MM.1S (cell line): ENCODE results near the gene GPR52.

Experiments used
- DNase-seq: peaks from one replicate; pipeline ENCODE4 v3.0.0-alpha.2; 2015
- H2AFZ ChIP-seq: fragments of 300-600 bp; sonication (generic); 2 replicates; pipeline ENCODE4 v1.6.0; 2016; ENCODE audit warnings: antibody characterized with exemption, low read length
- H3F3A ChIP-seq: fragments of 300-600 bp; sonication (generic); 2 replicates; pipeline ENCODE4 v1.6.1; 2016; ENCODE audit warnings: mild to moderate bottlenecking, antibody characterized with exemption, low read length, moderate library complexity, mixed read lengths; ENCODE audit not compliant: insufficient read depth
- H3K27ac ChIP-seq: fragments of 300-600 bp; sonication (generic); 2 replicates; pipeline ENCODE4 v1.5.1; 2016; ENCODE audit warnings: mild to moderate bottlenecking, low read length
- H3K27me3 ChIP-seq: fragments of 300-600 bp; sonication (generic); replicated peaks from 2 replicates; pipeline ENCODE4 v1.6.0; 2016; ENCODE audit warnings: low read length; ENCODE audit not compliant: insufficient read depth
- H3K36me3 ChIP-seq: fragments of 300-600 bp; sonication (generic); replicated peaks from 2 replicates; pipeline ENCODE4 v1.6.1; 2016; ENCODE audit warnings: mild to moderate bottlenecking, low read length, mixed read lengths; ENCODE audit not compliant: insufficient read depth
- H3K4me1 ChIP-seq: fragments of 300-600 bp; sonication (generic); 2 replicates; pipeline ENCODE4 v1.6.1; 2016; ENCODE audit warnings: low read length, mixed read lengths
- H3K4me2 ChIP-seq: fragments of 300-600 bp; sonication (generic); 2 replicates; pipeline ENCODE4 v1.6.0; 2016; ENCODE audit warnings: low read depth, low read length
- H3K4me3 ChIP-seq: fragments of 300-600 bp; sonication (generic); 2 replicates; pipeline ENCODE4 v1.5.1; 2016; ENCODE audit warnings: low read length, mixed read lengths
- H3K79me2 ChIP-seq: fragments of 300-600 bp; sonication (generic); 2 replicates; pipeline ENCODE4 v1.6.1; 2016; ENCODE audit warnings: mixed run types, low read length, mixed read lengths
- H3K9ac ChIP-seq: fragments of 300-600 bp; sonication (generic); 2 replicates; pipeline ENCODE4 v1.6.1; 2016; ENCODE audit warnings: low read length, mixed read lengths
- H3K9me2 ChIP-seq: fragments of 300-600 bp; sonication (generic); replicated peaks from 2 replicates; pipeline ENCODE4 v1.6.1; 2016; ENCODE audit warnings: mild to moderate bottlenecking, low read length, mixed read lengths; ENCODE audit not compliant: insufficient read depth
- H3K9me3 ChIP-seq: fragments of 300-600 bp; sonication (generic); replicated peaks from 2 replicates; pipeline ENCODE4 v1.6.1; 2016; ENCODE audit warnings: mild to moderate bottlenecking, low read length, mixed read lengths; ENCODE audit not compliant: insufficient read depth
- H4K20me1 ChIP-seq: fragments of 300-600 bp; sonication (generic); 2 replicates; pipeline ENCODE4 v1.6.1; 2016; ENCODE audit warnings: mild to moderate bottlenecking, low read length, moderate library complexity, mixed read lengths; ENCODE audit not compliant: insufficient read depth
- EZH2 ChIP-seq: fragments of 300-600 bp; sonication (generic); optimal IDR thresholded peaks from 2 replicates; pipeline ENCODE3; 2017; ENCODE audit warnings: low read depth, mild to moderate bottlenecking, antibody characterized with exemption, low read length, mixed read lengths
- EZH2phosphoT487 ChIP-seq: fragments of 300-600 bp; sonication (generic); IDR thresholded peaks from 2 replicates; pipeline ENCODE4 v1.6.1; 2018; ENCODE audit warnings: antibody characterized with exemption, low read length
- TF ChIP-seq, protein P1 (sequence below): fragments of 300-600 bp; sonication (generic); IDR thresholded peaks from 2 replicates; pipeline ENCODE4 v1.5.1; 2016; ENCODE audit warnings: antibody characterized with exemption, low read length, mixed read lengths

GPR52 gene, protein sequence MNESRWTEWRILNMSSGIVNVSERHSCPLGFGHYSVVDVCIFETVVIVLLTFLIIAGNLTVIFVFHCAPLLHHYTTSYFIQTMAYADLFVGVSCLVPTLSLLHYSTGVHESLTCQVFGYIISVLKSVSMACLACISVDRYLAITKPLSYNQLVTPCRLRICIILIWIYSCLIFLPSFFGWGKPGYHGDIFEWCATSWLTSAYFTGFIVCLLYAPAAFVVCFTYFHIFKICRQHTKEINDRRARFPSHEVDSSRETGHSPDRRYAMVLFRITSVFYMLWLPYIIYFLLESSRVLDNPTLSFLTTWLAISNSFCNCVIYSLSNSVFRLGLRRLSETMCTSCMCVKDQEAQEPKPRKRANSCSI

DNA sequence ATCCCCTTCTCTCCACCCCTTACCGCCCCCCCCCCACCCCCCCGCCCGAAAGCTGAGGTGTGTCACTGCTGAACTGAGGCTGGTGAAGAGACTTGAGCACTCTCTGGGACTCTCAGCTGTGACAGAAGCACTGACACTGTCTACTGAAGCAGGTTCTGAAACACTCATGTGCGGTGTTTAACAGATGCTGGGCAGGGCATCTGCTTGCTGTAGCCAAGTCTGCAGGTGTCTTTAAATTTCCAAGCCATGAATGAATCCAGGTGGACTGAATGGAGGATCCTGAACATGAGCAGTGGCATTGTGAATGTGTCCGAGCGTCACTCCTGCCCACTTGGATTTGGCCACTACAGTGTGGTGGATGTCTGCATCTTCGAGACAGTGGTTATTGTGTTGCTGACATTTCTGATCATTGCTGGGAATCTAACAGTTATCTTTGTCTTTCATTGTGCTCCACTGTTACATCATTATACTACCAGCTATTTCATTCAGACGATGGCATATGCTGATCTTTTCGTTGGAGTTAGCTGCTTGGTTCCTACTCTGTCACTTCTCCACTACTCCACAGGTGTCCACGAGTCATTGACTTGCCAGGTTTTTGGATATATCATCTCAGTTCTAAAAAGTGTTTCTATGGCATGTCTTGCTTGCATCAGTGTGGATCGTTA is at the start of gene GPR52:
Gene GPR52, plus strand, starts transcription at position 99 of the 665 bp plus-strand sequence. Its CDS starts 148 bp downstream, at position 247.
- no peak within 1 kb of the TSS for H2AFZ ChIP-seq
- H3K27me3 ChIP-seq: no peaks in the 10 kb centered on the region
- no peak for TF ChIP-seq EZH2phosphoT487
- TF ChIP-seq, protein P1, sequence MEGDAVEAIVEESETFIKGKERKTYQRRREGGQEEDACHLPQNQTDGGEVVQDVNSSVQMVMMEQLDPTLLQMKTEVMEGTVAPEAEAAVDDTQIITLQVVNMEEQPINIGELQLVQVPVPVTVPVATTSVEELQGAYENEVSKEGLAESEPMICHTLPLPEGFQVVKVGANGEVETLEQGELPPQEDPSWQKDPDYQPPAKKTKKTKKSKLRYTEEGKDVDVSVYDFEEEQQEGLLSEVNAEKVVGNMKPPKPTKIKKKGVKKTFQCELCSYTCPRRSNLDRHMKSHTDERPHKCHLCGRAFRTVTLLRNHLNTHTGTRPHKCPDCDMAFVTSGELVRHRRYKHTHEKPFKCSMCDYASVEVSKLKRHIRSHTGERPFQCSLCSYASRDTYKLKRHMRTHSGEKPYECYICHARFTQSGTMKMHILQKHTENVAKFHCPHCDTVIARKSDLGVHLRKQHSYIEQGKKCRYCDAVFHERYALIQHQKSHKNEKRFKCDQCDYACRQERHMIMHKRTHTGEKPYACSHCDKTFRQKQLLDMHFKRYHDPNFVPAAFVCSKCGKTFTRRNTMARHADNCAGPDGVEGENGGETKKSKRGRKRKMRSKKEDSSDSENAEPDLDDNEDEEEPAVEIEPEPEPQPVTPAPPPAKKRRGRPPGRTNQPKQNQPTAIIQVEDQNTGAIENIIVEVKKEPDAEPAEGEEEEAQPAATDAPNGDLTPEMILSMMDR: no peak
- TF ChIP-seq EZH2: no peak
- no peak within 1 kb of the TSS for H3K9ac ChIP-seq
- H3K36me3 ChIP-seq: no peaks in the 10 kb centered on the region
- no peak within 1 kb of the TSS for H3K27ac ChIP-seq
- no peaks in the 10 kb centered on the region for H3K79me2 ChIP-seq
- H3K4me3 ChIP-seq: no peak within 1 kb of the TSS
- H3K4me1 ChIP-seq: no peaks in the 10 kb centered on the region
- H3K9me3 ChIP-seq: no peaks in the 10 kb centered on the region
- no peaks in the 10 kb centered on the region for H3K9me2 ChIP-seq
- no peak for DNase-seq
- no peaks in the 10 kb centered on the region for H4K20me1 ChIP-seq
- no peak within 1 kb of the TSS for H3K4me2 ChIP-seq
- H3F3A ChIP-seq: no peaks in the 10 kb centered on the region

DNA sequence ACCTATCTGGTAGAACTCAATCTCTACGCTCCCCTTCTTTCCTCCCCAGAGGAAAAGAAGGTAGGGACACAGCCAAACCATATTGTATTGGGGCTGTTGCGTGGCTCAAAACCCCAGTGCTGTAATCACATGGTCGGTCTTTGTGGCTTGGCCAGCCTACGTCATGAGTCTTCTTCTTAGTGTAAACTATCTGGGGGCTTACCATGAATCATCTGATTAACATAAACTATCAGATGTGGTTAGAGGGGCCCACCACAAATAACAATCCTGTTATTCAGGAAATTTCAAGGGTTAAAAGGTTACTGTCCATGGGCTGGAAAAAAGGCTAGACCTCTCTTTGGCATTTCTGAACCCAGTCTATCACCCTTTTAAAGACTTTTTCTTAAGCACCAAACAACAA is 49.5 kb upstream of the GPR52 start:
- no peak overlapping the region for H3K9ac ChIP-seq
- H4K20me1 ChIP-seq: no peaks in the 10 kb centered on the region
- H3K4me2 ChIP-seq: no peak overlapping the region
- H3K4me3 ChIP-seq: no peak overlapping the region
- TF ChIP-seq EZH2 (no peak), EZH2phosphoT487 (no peak)
- TF ChIP-seq, protein P1: no peak
- H3F3A ChIP-seq: 0 out of 2 replicates have a peak, but pooled peaks cover 4% of the 10 kb centered on the region
- H3K27me3 ChIP-seq: no peaks in the 10 kb centered on the region
- H3K79me2 ChIP-seq: no peaks in the 10 kb centered on the region
- H3K9me2 ChIP-seq: no peaks in the 10 kb centered on the region
- H3K27ac ChIP-seq: no peak overlapping the region
- no peaks in the 10 kb centered on the region for H3K36me3 ChIP-seq
- no peaks in the 10 kb centered on the region for H3K9me3 ChIP-seq
- no peak for DNase-seq
- no peak overlapping the region for H2AFZ ChIP-seq
- H3K4me1 ChIP-seq: 0 out of 2 replicates have a peak, but pooled peaks cover 5% of the 10 kb centered on the region

DNA sequence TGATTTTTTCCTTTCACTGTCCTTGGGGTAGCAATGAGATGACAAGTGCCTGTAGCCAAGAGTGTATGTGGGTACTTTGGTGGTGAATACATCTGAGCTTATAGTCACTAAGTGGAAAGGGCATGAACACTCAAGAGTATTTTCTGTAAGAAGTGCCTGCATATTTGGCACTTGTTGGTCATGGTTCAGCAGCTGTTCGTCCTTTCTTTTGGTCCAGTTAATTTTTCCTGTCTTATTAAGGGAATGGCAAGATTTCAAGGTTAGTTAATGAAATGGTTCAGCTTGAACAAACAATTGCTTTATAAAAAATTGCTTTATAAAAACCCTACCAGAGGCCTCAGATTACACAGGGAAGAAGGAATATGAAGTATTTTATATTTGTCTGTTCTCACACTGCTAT is 48.6 kb upstream of the GPR52 start:
- TF ChIP-seq EZH2phosphoT487 (no peak), EZH2 (no peak)
- TF ChIP-seq, protein P1: no peak
- H3K9me2 ChIP-seq: no peaks in the 10 kb centered on the region
- H4K20me1 ChIP-seq: no peaks in the 10 kb centered on the region
- H3K4me2 ChIP-seq: no peak overlapping the region
- H3K9me3 ChIP-seq: no peaks in the 10 kb centered on the region
- no peak overlapping the region for H2AFZ ChIP-seq
- H3K9ac ChIP-seq: no peak overlapping the region
- DNase-seq: no peak
- no peaks in the 10 kb centered on the region for H3K79me2 ChIP-seq
- H3K27me3 ChIP-seq: no peaks in the 10 kb centered on the region
- 0 out of 2 replicates have a peak, but pooled peaks cover 4% of the 10 kb centered on the region for H3F3A ChIP-seq
- H3K36me3 ChIP-seq: no peaks in the 10 kb centered on the region
- no peak overlapping the region for H3K27ac ChIP-seq
- H3K4me3 ChIP-seq: no peak overlapping the region
- H3K4me1 ChIP-seq: 0 out of 2 replicates have a peak, but pooled peaks cover 5% of the 10 kb centered on the region
